ENCODE data around the gene NRIP2. TPM values are rescaled to one million over a fixed set of nuclear protein-coding genes. Genes with fewer than 3 reads are reported as not detected.
"Not testable (repeated sequence)": the region's sequence is repeated elsewhere in the genome, so short reads cannot be mapped to it uniquely, and the experiment has no call there.

Gene NRIP2
- total RNA-seq, 4 donors from 2014 or later, result 0.46 to 4.9 (median 0.93) TPM

DNA sequence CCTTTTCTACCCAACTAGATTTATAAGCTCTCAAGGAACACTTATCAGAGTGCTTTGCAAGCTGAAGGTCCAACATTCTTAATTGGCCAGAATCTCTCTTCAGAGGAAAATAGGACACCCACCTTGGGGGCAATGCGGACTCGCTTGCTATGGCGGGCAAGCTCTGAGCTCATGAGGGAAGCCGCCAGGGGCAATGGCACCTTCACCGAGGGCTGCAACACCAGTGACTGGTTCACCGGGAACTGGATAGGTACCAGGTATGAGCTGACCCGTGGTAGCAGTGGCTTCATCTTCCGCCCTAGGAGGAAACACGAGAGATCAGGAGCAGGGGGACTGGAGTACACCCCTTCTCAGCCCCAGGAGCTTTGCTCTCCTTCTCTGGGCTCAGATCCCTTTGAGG, 29.4 kb upstream of the NRIP2 start:
- DNase-seq (ENCODE audit: low spot score) (no peak), ATAC-seq (ENCODE audit: low FRiP score) (no peak)
- TF ChIP-seq, protein P1, sequence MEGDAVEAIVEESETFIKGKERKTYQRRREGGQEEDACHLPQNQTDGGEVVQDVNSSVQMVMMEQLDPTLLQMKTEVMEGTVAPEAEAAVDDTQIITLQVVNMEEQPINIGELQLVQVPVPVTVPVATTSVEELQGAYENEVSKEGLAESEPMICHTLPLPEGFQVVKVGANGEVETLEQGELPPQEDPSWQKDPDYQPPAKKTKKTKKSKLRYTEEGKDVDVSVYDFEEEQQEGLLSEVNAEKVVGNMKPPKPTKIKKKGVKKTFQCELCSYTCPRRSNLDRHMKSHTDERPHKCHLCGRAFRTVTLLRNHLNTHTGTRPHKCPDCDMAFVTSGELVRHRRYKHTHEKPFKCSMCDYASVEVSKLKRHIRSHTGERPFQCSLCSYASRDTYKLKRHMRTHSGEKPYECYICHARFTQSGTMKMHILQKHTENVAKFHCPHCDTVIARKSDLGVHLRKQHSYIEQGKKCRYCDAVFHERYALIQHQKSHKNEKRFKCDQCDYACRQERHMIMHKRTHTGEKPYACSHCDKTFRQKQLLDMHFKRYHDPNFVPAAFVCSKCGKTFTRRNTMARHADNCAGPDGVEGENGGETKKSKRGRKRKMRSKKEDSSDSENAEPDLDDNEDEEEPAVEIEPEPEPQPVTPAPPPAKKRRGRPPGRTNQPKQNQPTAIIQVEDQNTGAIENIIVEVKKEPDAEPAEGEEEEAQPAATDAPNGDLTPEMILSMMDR (IDR thresholded peaks at IDR 0.05), result no peak

GRCh38 chr12:2863402-2863801, 28.6 kb upstream of the NRIP2 start:
- DNase-seq (ENCODE audit: low spot score); ATAC-seq (ENCODE audit: low FRiP score): not testable (repeated sequence)

DNA sequence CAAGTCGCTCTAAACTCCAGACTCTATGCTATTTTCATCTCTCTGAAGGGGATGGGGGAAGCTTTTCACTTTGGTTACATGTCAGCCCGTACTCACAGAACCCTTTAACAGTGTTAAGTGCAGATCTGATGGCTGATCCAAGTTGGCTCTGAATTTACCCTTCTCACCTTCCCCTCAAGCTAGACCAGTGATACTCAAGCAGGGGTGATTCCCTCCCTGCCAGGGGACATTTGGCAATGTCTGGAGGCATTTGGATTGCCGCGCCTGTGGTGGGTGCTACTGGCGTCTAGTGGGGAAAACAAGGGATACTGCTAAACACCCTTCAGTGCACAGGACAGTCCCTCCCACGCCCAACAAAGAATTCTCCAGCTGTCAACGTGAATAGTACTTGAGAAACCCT, 28.0 kb upstream of the NRIP2 start:
- no peak for DNase-seq (ENCODE audit: low spot score)
- TF ChIP-seq, protein P1 (IDR thresholded peaks at IDR 0.05), result no peak
- ATAC-seq (ENCODE audit: low FRiP score), result no peak

DNA sequence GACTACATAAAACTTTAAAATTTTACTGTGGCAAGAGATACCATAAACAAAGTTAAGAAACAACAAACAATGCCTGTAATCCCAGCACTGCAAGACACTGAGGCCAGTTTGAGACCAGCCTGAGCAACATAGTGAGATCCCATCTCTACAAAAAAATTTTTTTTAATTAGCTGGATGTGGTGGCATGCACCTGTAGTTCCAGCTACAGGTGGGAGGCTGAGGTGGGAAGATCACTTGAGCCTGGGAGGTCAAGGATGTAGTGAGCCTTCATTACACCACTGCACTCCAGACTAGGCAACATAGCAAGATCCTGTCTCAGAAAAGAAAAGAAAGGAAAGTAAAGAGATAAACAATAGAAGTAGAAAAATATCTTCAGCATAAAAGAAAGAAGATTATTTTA, 25.3 kb upstream of the NRIP2 start:
- DNase-seq (ENCODE audit: low spot score) (no peak), ATAC-seq (ENCODE audit: low FRiP score) (no peak)
- TF ChIP-seq, protein P1 (IDR thresholded peaks at IDR 0.05), result no peak

DNA sequence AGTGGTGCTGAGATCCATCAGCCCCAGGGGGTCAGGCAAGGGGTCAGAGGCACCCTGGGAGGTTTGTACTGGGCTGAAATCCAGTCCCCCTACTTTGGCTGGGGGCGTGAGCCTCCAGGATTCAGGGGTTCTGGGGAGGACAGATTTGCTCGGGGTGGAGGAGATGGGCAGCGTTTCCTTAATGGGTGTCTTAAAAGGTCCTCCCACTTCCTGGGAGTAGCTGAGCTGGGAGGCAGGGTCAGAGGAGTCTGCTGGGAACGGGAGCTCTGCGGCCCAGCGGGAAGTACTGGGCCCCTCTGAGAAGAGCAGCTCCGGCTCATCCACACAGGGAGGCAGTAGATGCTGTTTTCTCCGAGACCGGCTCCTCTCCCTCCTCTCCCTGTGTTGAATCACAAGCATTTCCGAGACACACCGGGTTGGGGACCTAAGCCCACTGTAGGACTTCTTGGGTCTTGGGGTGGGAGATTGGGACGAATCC, 24.1 kb upstream of the NRIP2 start:
- ATAC-seq (ENCODE audit: low FRiP score) (no peak), DNase-seq (ENCODE audit: low spot score) (no peak)
- TF ChIP-seq, protein P1 (IDR thresholded peaks at IDR 0.05), result no peak

DNA sequence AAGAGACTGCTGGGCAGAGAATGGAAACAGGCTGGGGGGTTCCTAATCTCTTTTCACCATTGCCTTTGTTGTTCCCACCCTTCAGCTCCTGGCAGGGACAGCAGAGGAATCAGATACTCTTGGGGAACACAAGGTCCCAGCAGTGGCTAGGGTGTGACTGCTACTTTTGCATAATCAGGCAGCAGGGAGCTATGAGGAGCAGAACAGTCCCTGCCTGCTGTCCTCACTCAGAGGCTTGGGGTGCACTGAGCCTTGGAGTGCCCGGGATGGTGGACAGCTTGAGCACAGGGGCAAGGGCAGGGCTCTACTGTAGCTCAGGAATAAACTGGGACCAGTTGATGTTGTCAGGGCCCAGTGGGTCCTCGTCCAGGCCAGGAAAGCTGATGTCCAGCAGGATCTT, 23.5 kb upstream of the NRIP2 start:
- TF ChIP-seq, protein P1 (IDR thresholded peaks at IDR 0.05), result no peak
- DNase-seq (ENCODE audit: low spot score), result no peak
- no peak for ATAC-seq (ENCODE audit: low FRiP score)

GRCh38 chr12:2857576-2857975, 22.7 kb upstream of the NRIP2 start:
- ATAC-seq (ENCODE audit: low FRiP score), result no peak
- DNase-seq (ENCODE audit: low spot score), result no peak
- TF ChIP-seq, protein P1 (IDR thresholded peaks at IDR 0.05), result no peak

DNA sequence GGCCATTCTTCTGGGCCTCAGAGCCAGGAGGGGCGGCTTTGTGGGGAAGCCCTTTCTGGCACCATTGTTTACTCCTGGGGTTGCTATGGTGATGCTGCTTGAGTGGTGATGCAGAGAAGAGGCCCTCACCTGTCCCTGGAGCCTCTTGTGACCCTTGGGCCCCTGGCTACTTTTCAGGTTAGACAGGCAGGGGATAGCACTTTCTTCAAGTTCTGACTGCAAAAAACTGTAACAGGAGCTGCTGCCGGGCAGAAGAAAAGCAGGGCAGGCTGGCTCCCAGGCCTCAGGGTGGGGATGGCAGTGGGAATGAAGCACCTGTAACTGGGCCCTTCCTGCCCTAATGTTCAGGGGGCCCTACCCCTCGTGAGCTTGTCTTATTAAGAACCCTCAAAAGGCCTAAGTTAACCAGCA, 22.2 kb upstream of the NRIP2 start, which contains the start of gene TEX52:
Gene TEX52 (minus strand): TSS at position 19 of the 411 bp plus-strand sequence. CDS start 13 bp downstream, at position 6.
- ATAC-seq (ENCODE audit: low FRiP score), result no peak

More for the DNA sequence above, 22.2 kb upstream of the NRIP2 start, which contains the start of gene TEX52:
- TF ChIP-seq, protein P1 (IDR thresholded peaks at IDR 0.05), result no peak
- no peak for DNase-seq (ENCODE audit: low spot score)
